MM.1S (cell line): ENCODE data around the gene PEDS1.

ENCODE experiments used
- DNase-seq: peaks from one replicate; pipeline ENCODE4 v3.0.0-alpha.2; 2015
- H2AFZ ChIP-seq: fragments of 300-600 bp; sonication (generic); 2 replicates; pipeline ENCODE4 v1.6.0; 2016; ENCODE audit warnings: antibody characterized with exemption, low read length
- H3F3A ChIP-seq: fragments of 300-600 bp; sonication (generic); 2 replicates; pipeline ENCODE4 v1.6.1; 2016; ENCODE audit warnings: mild to moderate bottlenecking, antibody characterized with exemption, low read length, moderate library complexity, mixed read lengths; ENCODE audit not compliant: insufficient read depth
- H3K27ac ChIP-seq: fragments of 300-600 bp; sonication (generic); 2 replicates; pipeline ENCODE4 v1.5.1; 2016; ENCODE audit warnings: mild to moderate bottlenecking, low read length
- H3K27me3 ChIP-seq: fragments of 300-600 bp; sonication (generic); replicated peaks from 2 replicates; pipeline ENCODE4 v1.6.0; 2016; ENCODE audit warnings: low read length; ENCODE audit not compliant: insufficient read depth
- H3K36me3 ChIP-seq: fragments of 300-600 bp; sonication (generic); replicated peaks from 2 replicates; pipeline ENCODE4 v1.6.1; 2016; ENCODE audit warnings: mild to moderate bottlenecking, low read length, mixed read lengths; ENCODE audit not compliant: insufficient read depth
- H3K4me1 ChIP-seq: fragments of 300-600 bp; sonication (generic); 2 replicates; pipeline ENCODE4 v1.6.1; 2016; ENCODE audit warnings: low read length, mixed read lengths
- H3K4me2 ChIP-seq: fragments of 300-600 bp; sonication (generic); 2 replicates; pipeline ENCODE4 v1.6.0; 2016; ENCODE audit warnings: low read depth, low read length
- H3K4me3 ChIP-seq: fragments of 300-600 bp; sonication (generic); 2 replicates; pipeline ENCODE4 v1.5.1; 2016; ENCODE audit warnings: low read length, mixed read lengths
- H3K79me2 ChIP-seq: fragments of 300-600 bp; sonication (generic); 2 replicates; pipeline ENCODE4 v1.6.1; 2016; ENCODE audit warnings: mixed run types, low read length, mixed read lengths
- H3K9ac ChIP-seq: fragments of 300-600 bp; sonication (generic); 2 replicates; pipeline ENCODE4 v1.6.1; 2016; ENCODE audit warnings: low read length, mixed read lengths
- H3K9me2 ChIP-seq: fragments of 300-600 bp; sonication (generic); replicated peaks from 2 replicates; pipeline ENCODE4 v1.6.1; 2016; ENCODE audit warnings: mild to moderate bottlenecking, low read length, mixed read lengths; ENCODE audit not compliant: insufficient read depth
- H3K9me3 ChIP-seq: fragments of 300-600 bp; sonication (generic); replicated peaks from 2 replicates; pipeline ENCODE4 v1.6.1; 2016; ENCODE audit warnings: mild to moderate bottlenecking, low read length, mixed read lengths; ENCODE audit not compliant: insufficient read depth
- H4K20me1 ChIP-seq: fragments of 300-600 bp; sonication (generic); 2 replicates; pipeline ENCODE4 v1.6.1; 2016; ENCODE audit warnings: mild to moderate bottlenecking, low read length, moderate library complexity, mixed read lengths; ENCODE audit not compliant: insufficient read depth
- CTCF ChIP-seq: fragments of 300-600 bp; sonication (generic); IDR thresholded peaks from 2 replicates; pipeline ENCODE4 v1.5.1; 2016; ENCODE audit warnings: antibody characterized with exemption, low read length, mixed read lengths
- EZH2 ChIP-seq: fragments of 300-600 bp; sonication (generic); optimal IDR thresholded peaks from 2 replicates; pipeline ENCODE3; 2017; ENCODE audit warnings: low read depth, mild to moderate bottlenecking, antibody characterized with exemption, low read length, mixed read lengths
- EZH2phosphoT487 ChIP-seq: fragments of 300-600 bp; sonication (generic); IDR thresholded peaks from 2 replicates; pipeline ENCODE4 v1.6.1; 2018; ENCODE audit warnings: antibody characterized with exemption, low read length

The PEDS1 gene

GRCh38 chr20:50190251-50191064 is 36.9 kb upstream of the PEDS1 start, which contains the start of gene CEBPB:
Gene CEBPB (plus strand): TSS chr20:50190830. CDS start chr20:50191034, 204 bp downstream.
- peak within 1 kb of the TSS; percentile 82 for H3K27ac ChIP-seq
- H3K27me3 ChIP-seq: peaks cover 6% of the 10 kb centered on the region
- no peaks in the 10 kb centered on the region for H3K9me2 ChIP-seq
- peak within 1 kb of the TSS; percentile 90 for H3K4me2 ChIP-seq
- peak within 1 kb of the TSS; percentile 78 for H3K4me3 ChIP-seq
- no peaks in the 10 kb centered on the region for H4K20me1 ChIP-seq
- H3K4me1 ChIP-seq: peaks cover 8% of the 10 kb centered on the region; the same call in 1 of the 2 replicates
- H3F3A ChIP-seq: 0 out of 2 replicates have a peak, but pooled peaks cover 11% of the 10 kb centered on the region
- peak within 1 kb of the TSS; percentile 89 for H3K9ac ChIP-seq
- H3K36me3 ChIP-seq: 0 out of 2 replicates have a peak, but pooled peaks cover 3% of the 10 kb centered on the region
- H2AFZ ChIP-seq: peak within 1 kb of the TSS; percentile 91
- H3K9me3 ChIP-seq: no peaks in the 10 kb centered on the region
- peak; percentile 70 for DNase-seq
- peak; percentile 32 for TF ChIP-seq CTCF
- no peak for TF ChIP-seq EZH2phosphoT487
- peaks cover 23% of the 10 kb centered on the region for H3K79me2 ChIP-seq

- Histone ChIP-seq H3K79me2 (peaks cover 23% of the 10 kb centered on the region), H3K27ac (no peak overlapping the region), H3K4me1 (peaks cover 8% of the 10 kb centered on the region; the same call in 1 of the 2 replicates), H3K4me2 (peak overlapping the region; percentile 90), H3K36me3 (0 out of 2 replicates have a peak, but pooled peaks cover 3% of the 10 kb centered on the region), H3K9me3 (no peaks in the 10 kb centered on the region), H3K27me3 (peaks cover 12% of the 10 kb centered on the region), H3K4me3 (peak overlapping the region; percentile 78), H3K9me2 (no peaks in the 10 kb centered on the region), H2AFZ (peak overlapping the region; percentile 91), H3F3A (0 out of 2 replicates have a peak, but pooled peaks cover 11% of the 10 kb centered on the region), H4K20me1 (no peaks in the 10 kb centered on the region), H3K9ac (peak overlapping the region; percentile 40; the same call in 1 of the 2 replicates)
- DNase-seq: peak; percentile 55
- no peak for TF ChIP-seq EZH2
- TF ChIP-seq EZH2phosphoT487: no peak
- TF ChIP-seq CTCF: no peak
These were observed 36.2 kb upstream of the PEDS1 start for GRCh38 chr20:50189681-50190250.

GRCh38 chr20:50188879-50189680 is 35.6 kb upstream of the PEDS1 start:
- DNase-seq: no peak
- no peak overlapping the region for H2AFZ ChIP-seq
- H3K4me3 ChIP-seq: no peak overlapping the region
- 0 out of 2 replicates have a peak, but pooled peaks cover 6% of the 10 kb centered on the region for H3F3A ChIP-seq
- no peaks in the 10 kb centered on the region for H4K20me1 ChIP-seq
- no peak overlapping the region for H3K9ac ChIP-seq
- no peaks in the 10 kb centered on the region for H3K9me2 ChIP-seq
- H3K9me3 ChIP-seq: no peaks in the 10 kb centered on the region
- H3K27ac ChIP-seq: no peak overlapping the region
- TF ChIP-seq EZH2 (no peak), EZH2phosphoT487 (no peak), CTCF (no peak)
- H3K4me1 ChIP-seq: peaks cover 8% of the 10 kb centered on the region; the same call in 1 of the 2 replicates
- H3K27me3 ChIP-seq: peaks cover 19% of the 10 kb centered on the region
- peaks cover 19% of the 10 kb centered on the region for H3K79me2 ChIP-seq
- 0 out of 2 replicates have a peak, but pooled peaks cover 3% of the 10 kb centered on the region for H3K36me3 ChIP-seq
- no peak overlapping the region for H3K4me2 ChIP-seq
